Activated gamma-delta T cell treated with Interleukin-2 at 50 U/mL for 16 hours (primary cell): ENCODE results near the gene MAN1A1.
"Not testable (repeated sequence)": the region's sequence is repeated elsewhere in the genome, so short reads cannot be mapped to it uniquely, and the experiment has no call there.

ENCODE experiments used
- DNase-seq: peaks from one replicate; pipeline ENCODE4 v3.0.0-alpha.2; 2020

The MAN1A1 gene

GRCh38 chr6:119349361-119350201 is at the start of gene MAN1A1:
MAN1A1 (minus strand) TSS chr6:119349761; CDS start chr6:119349065, 696 bp downstream.
- DNase-seq, result peak; percentile 84

DNA sequence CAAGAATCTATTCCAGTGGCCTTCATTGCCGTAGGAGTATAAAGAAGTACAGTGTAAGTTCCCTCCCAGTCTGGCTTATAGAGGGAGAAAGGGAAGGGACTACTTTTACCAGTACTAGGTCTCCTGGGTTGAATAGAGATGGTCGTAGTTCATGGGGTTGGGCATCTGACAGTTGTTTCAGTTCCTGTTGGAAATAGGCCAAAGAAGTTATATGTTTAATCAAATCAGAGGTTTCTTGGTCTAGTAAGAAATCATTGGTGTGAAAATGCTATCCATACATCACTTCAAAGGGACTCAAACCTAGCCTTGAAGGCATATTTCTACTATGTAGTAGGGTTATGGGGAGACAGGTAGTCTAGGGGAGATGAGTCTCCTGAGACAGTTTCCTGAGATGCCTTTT is 45.6 kb upstream of the MAN1A1 start:
- no peak for DNase-seq

- DNase-seq, result no peak
These were observed 40.8 kb upstream of the MAN1A1 start for GRCh38 chr6:119390247-119390793.

DNA sequence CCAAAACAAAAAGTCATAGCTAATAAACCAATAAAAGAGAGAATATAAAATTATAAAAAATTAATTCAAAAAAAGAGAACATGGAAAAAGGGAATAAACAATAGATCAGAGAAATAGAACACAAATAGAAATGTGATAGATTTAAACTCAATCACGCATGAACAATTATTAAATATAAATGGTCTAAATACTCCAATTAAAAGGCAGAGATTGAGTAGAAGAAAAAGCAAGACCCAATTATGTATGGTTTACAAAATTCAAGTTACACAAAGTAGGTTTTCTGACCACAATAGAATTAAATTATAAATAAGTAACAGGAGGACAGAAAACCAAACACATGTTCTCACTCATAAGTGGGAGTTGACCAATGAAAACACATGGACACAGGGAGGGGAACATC is 36.4 kb upstream of the MAN1A1 start:
- no peak for DNase-seq

- DNase-seq, result no peak
These were observed 34.9 kb upstream of the MAN1A1 start for GRCh38 chr6:119384444-119384843.

- DNase-seq, result no peak
These were observed 30.2 kb upstream of the MAN1A1 start for GRCh38 chr6:119379809-119380208.

- DNase-seq, result not testable (repeated sequence)
These were observed 27.5 kb upstream of the MAN1A1 start for GRCh38 chr6:119377043-119377442.

GRCh38 chr6:119370080-119370479 is 20.5 kb upstream of the MAN1A1 start:
- no peak for DNase-seq

DNA sequence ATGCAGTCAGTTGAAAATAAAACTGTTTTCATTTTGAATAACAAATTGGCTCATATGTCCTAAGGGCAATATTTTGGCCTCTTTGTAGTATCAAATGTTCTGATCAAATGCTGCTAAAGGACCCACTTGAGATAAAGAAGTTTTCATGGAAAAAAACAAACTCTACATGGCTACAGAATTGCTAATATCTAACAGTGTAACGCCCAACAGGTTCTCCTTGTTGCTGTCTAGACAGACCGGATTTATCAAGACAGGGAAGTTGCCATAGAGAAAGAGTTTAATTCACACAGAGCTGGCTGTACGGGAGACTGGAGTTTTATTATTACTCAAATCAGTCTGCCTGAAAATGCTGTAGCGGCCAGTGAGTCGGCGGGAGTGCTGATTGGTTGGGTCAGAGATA is 19.4 kb upstream of the MAN1A1 start:
- no peak for DNase-seq

- DNase-seq, result no peak
These were observed 11.6 kb upstream of the MAN1A1 start for GRCh38 chr6:119361209-119361608.

DNA sequence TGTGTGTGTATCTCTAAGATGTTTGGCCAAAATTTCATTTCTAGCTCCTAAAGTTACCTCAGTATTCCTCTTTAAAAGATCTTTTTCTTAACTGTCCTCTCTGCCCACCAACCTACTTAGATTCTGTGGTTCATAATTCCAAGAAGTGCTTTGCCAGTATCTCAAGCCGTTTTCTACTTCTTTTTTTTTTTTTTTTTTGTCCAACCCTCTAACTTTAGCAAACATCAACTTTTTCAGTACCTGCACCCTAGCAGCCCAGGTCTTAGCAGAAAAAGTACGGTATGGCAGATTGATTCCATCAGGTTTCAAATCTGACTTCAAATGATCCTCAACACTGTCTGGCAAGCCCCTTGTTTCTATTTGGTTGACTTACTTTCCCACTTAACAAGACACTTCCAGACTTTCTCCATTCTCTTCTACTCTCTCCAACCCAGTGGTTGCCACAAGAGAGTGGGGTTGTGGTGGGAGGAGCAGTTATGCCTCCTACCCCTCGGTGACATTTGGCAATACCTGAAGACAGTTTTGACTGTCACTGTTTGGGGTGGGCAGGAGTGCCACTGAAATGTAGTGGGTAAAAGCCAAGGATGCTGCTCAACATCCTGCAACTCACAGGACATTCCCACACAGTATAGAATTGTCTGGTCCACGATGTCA is 10.8 kb upstream of the MAN1A1 start:
- no peak for DNase-seq

GRCh38 chr6:119355890-119356289 is 6.3 kb upstream of the MAN1A1 start:
- no peak for DNase-seq

GRCh38 chr6:119355157-119355556 is 5.6 kb upstream of the MAN1A1 start:
- no peak for DNase-seq

DNA sequence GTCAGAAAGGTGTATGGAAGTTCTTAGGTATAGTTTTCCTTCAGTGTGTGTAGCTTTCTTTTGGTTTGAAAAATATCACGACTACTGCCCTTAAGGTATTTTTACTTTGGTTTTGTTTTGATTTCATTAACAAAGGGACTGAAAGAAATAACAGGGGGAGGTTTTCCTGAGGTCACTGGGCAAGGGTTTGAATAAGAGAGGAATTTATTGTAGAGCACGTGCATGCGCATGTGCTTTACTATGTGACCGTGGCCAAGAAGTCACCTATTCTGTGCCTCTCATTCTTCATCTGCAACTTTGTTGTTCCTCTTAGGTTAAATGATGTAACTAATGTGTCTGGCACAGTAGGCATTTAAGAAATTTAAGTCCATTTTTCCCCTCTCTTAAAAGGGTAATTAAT is 4.1 kb upstream of the MAN1A1 start:
- DNase-seq, result no peak

GRCh38 chr6:119352001-119352400 is 2.4 kb upstream of the MAN1A1 start:
- DNase-seq, result no peak

DNA sequence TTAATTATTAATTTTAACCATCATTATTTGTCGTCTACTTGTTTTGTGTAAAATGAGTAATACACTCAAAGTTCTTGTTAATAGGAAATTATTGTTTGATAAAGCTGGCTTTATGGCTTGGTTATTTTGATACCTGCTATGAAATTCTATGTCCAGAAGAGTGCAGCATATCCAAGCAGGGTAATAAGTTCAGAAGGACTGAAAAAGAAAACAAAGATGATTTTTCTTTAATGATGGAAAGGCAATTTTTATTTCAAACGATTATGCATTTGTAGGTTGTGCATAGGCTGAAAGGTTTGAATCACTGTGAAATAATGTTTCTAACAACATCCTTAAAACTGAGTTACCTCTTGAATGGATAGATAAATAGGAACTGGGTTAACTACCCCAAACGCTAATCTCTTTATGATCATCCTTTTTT is 1.4 kb upstream of the MAN1A1 start:
- DNase-seq, result no peak

GRCh38 chr6:119350202-119350951 is 816 bp upstream of the MAN1A1 start:
- DNase-seq, result no peak

GRCh38 chr6:119348748-119349360 is 707 bp downstream of the MAN1A1 start:
- peak; percentile 20 for DNase-seq

- peak; percentile 29 for DNase-seq
These were observed 1.3 kb downstream of the MAN1A1 start for GRCh38 chr6:119348096-119348747.

DNA sequence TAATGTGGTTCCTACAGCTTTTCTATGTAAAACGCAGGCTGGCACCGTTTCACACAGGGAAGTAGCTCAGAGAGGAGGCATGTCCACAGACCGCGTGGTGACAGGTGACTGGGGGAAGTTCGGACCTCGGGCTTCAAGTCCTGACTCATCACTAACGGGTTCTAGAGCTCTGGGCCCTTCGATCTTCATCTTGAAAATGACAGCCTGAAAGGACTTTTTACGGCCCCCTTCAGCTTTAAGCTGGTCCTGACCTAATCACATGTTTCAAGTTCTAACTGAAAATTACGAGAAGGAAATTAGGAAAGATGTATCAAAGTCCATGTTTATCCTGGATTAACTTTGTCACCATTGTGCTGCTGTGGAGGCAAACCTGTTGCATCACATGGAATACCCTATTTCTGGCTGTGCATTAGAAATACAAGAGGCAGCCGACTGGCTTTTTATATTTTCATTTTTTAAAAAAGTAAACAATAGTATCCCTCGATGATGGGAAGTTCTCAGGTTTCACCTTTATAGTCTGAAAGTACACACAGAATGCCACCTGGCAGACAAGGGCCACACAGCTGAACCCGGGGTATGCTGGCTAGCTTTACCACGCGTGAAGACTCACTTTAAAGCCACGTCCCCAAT is 2.0 kb downstream of the MAN1A1 start:
- DNase-seq, result peak; percentile 13

DNA sequence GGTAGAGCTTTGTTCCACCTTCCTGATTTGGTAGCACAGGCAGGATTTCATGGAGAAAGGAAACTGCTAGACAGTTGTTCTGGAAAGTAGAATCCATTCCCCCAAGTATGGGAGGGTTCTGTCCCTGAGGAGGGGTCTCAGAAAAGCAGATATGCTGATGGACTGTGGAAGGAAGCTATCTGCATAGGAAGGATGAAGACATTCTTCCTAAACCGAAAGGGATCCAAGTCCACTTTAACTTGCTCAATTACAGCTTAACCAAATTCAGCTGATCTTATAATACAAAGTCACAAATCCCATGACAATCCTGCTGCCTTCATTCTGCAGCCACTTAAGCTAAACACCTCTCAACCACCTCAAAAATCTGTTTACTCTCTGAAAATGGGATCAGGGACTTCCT is 2.6 kb downstream of the MAN1A1 start:
- no peak for DNase-seq

- no peak for DNase-seq
These were observed 3.1 kb downstream of the MAN1A1 start for GRCh38 chr6:119346450-119346849.
